Activated CD4-positive, alpha-beta T cell treated with anti-CD3 and anti-CD28 coated beads, Interleukin-2, Interleukin-6, amounts not matched to agents 100 ng/mL and 50 ng/mL, durations not matched to agents 16 hours and 8 hours (primary cell): Measurements from ENCODE around the gene BRAF.
"Not testable (repeated sequence)": the region's sequence is repeated elsewhere in the genome, so short reads cannot be mapped to it uniquely, and the experiment has no call there.

Experiments
- DNase-seq: peaks from one replicate; pipeline ENCODE4 v3.0.0-alpha.2; 2020

The BRAF gene

GRCh38 chr7:140697447-140698143 lies 227.1 kb downstream of the BRAF start:
- no peak for DNase-seq

- peak; percentile 80 for DNase-seq
Measured at GRCh38 chr7:140696680-140697446, 227.9 kb downstream of the BRAF start, which contains the start of gene NDUFB2. NDUFB2 (plus strand) TSS chr7:140696708; CDS start chr7:140696745, 37 bp downstream.

GRCh38 chr7:140696024-140696679 lies 228.6 kb downstream of the BRAF start:
- DNase-seq: peak; percentile 95

GRCh38 chr7:140695381-140695780 lies 229.3 kb downstream of the BRAF start:
- no peak for DNase-seq

- no peak for DNase-seq
Measured at GRCh38 chr7:140694592-140694991, 230.1 kb downstream of the BRAF start.

- not testable (repeated sequence) for DNase-seq
Measured at GRCh38 chr7:140693849-140694248, 230.9 kb downstream of the BRAF start.

- DNase-seq: no peak
Measured at GRCh38 chr7:140691376-140692045, 233.2 kb downstream of the BRAF start.

GRCh38 chr7:140689199-140690152 lies 235.3 kb downstream of the BRAF start:
- no peak for DNase-seq

- DNase-seq: no peak
Measured at GRCh38 chr7:140688341-140688740, 236.4 kb downstream of the BRAF start.

- DNase-seq: no peak
Measured at GRCh38 chr7:140686921-140687320, 237.8 kb downstream of the BRAF start.

- DNase-seq: no peak
Measured at GRCh38 chr7:140685407-140686087, 239.2 kb downstream of the BRAF start.

- no peak for DNase-seq
Measured at GRCh38 chr7:140684066-140684950, 240.4 kb downstream of the BRAF start.

- no peak for DNase-seq
Measured at GRCh38 chr7:140683657-140684056, 241.1 kb downstream of the BRAF start.

GRCh38 chr7:140681766-140682165 lies 243.0 kb downstream of the BRAF start:
- DNase-seq: no peak

- no peak for DNase-seq
Measured at GRCh38 chr7:140680886-140681285, 243.8 kb downstream of the BRAF start.

GRCh38 chr7:140679186-140679585 lies 245.5 kb downstream of the BRAF start:
- DNase-seq: no peak

GRCh38 chr7:140678816-140679130 lies 246.0 kb downstream of the BRAF start:
- DNase-seq: no peak

- DNase-seq: no peak
Measured at GRCh38 chr7:140678081-140678815, 246.5 kb downstream of the BRAF start.

GRCh38 chr7:140677496-140677895 lies 247.2 kb downstream of the BRAF start:
- DNase-seq: no peak

GRCh38 chr7:140676956-140677355 lies 247.8 kb downstream of the BRAF start:
- not testable (repeated sequence) for DNase-seq
